Stomach (tissue), 9 donors: Measurements from ENCODE around the gene CEL. TPM values are rescaled to one million over a fixed set of nuclear protein-coding genes. Genes with fewer than 3 reads are reported as not detected.

ENCODE experiments used
- DNase-seq, 2 donors: peaks; one replicate each; pipeline versions ENCODE4 v3.0.0 to v3.0.0-alpha.2; 2013 to 2019
- H3K27ac ChIP-seq, 5 donors: fragments of 200-600 bp in 4 of 5; sonication (generic) in 4 of 5; one replicate each; pipeline ENCODE4 v1.5.1; 2013 to 2019; ENCODE audit warnings: mild to moderate bottlenecking in 1 of 5, moderate library complexity in 1 of 5
- H3K27me3 ChIP-seq, 3 donors: fragments of 200-600 bp; sonication (generic); one replicate each; pipeline ENCODE4 v1.5.1; 2017 to 2019; ENCODE audit warnings: mixed run types in 1 of 3
- H3K36me3 ChIP-seq, 4 donors: fragments of 200-600 bp; sonication (generic); 1 replicate in 3 of 4; 2 replicates in 1 of 4; pipeline ENCODE4 v1.5.1; 2016 to 2019
- H3K4me1 ChIP-seq, 4 donors: fragments of 200-600 bp; sonication (generic); one replicate each; pipeline ENCODE4 v1.5.1; 2016 to 2019
- H3K4me3 ChIP-seq, 4 donors: fragments of 200-600 bp; sonication (generic) in 3 of 4; one replicate each; pipeline ENCODE4 v1.5.1; 2016 to 2019; ENCODE audit warnings: mild to moderate bottlenecking in 1 of 4
- H3K9me3 ChIP-seq, 4 donors: fragments of 200-600 bp; sonication (generic); one replicate each; pipeline ENCODE4 v1.5.1; 2016 to 2019
- EP300 ChIP-seq: sonication (generic); formaldehyde crosslinking; IDR thresholded peaks from one replicate; pipeline ENCODE4 v1.6.1; 2017; ENCODE audit warnings: antibody characterized with exemption
- POLR2A ChIP-seq, 4 donors: fragments of 450-650 bp; IDR thresholded peaks; one replicate each; pipeline ENCODE4 v1.6.1; 2016; ENCODE audit warnings: antibody characterized with exemption in 4 of 4, control low read depth in 2 of 4, mild to moderate bottlenecking in 1 of 4, moderate library complexity in 1 of 4
- POLR2AphosphoS5 ChIP-seq, 3 donors: sonication (generic); formaldehyde crosslinking; IDR thresholded peaks; one replicate each; pipeline ENCODE4 v1.6.1; 2016; ENCODE audit warnings: antibody characterized with exemption in 3 of 3
- WGBS, 5 donors: extraction: QIAGEN DNeasy Blood & Tissue Kit in 3 of 5; methylation state at CpG; one replicate each; pipeline versions ENCODE4 v1.1.5 to v1.1.7; 2013 to 2018; 5-methylcytosine and 5-hydroxymethylcytosine counted together
- intact Hi-C: fragments of 100-400 bp; cut with DNase I; formaldehyde crosslinking; loops from one replicate; pipeline ENCODE4 v1.15.1; 2023; ENCODE audit warnings: low total_unique reads
- polyA plus RNA-seq, 3 donors: library from polyadenylated mRNA; stranded (reverse); fragments of 200-250 nt; gene quantifications; one replicate each; pipeline ENCODE4 v1.2.3, GENCODE V29; 2013
- total RNA-seq, 5 donors: library from RNA; depleted of rRNA; stranded (reverse); fragments of >200 nt; gene quantifications; one replicate each; pipeline versions ENCODE4 v1.1.0 to v1.2.3, GENCODE V29; 2014 to 2016
- TF ChIP-seq, protein P1 (sequence below), 7 experiments: fragments of 450-650 bp in 4 of 7; fragments of 200-600 bp in 3 of 7; sonication (generic) in 3 of 7; IDR thresholded peaks; one replicate each; pipeline ENCODE4 v1.5.1; 2016 to 2019; ENCODE audit warnings: antibody characterized with exemption in 7 of 7, control low read depth in 2 of 7, mild to moderate bottlenecking in 1 of 7
- donor health status: healthy with polysubstance abuse.
- donor health status: Bipolar disorder and iron deficiency.
- donor health status: healthy.

The CEL gene
- total and polyA plus RNA-seq, 8 donors = 1.2 to 9.9 (median 2.0) TPM; not detected in 3

DNA sequence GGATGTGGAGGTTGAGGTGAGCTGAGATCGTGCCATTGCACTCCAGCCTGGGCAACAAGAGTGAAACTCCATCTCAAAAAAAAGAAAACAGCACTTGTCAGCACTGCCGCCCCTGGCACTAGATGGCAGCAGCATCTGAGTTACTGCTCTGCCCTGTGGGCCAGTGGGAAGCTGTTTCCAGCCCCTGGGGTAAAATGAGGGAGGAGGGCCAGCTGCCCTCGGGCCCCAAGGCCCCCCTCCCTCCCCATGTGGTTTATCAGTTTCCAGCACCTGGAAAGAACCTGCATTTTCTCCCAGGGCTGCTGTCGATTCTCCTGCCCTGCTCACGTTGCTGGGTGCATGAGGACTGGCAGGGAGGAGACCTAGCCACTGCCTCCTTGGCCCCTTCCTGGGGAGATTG lies 13.2 kb upstream of the CEL start:
- peak; percentile 60 to 71 for DNase-seq
- TF ChIP-seq, protein P1, sequence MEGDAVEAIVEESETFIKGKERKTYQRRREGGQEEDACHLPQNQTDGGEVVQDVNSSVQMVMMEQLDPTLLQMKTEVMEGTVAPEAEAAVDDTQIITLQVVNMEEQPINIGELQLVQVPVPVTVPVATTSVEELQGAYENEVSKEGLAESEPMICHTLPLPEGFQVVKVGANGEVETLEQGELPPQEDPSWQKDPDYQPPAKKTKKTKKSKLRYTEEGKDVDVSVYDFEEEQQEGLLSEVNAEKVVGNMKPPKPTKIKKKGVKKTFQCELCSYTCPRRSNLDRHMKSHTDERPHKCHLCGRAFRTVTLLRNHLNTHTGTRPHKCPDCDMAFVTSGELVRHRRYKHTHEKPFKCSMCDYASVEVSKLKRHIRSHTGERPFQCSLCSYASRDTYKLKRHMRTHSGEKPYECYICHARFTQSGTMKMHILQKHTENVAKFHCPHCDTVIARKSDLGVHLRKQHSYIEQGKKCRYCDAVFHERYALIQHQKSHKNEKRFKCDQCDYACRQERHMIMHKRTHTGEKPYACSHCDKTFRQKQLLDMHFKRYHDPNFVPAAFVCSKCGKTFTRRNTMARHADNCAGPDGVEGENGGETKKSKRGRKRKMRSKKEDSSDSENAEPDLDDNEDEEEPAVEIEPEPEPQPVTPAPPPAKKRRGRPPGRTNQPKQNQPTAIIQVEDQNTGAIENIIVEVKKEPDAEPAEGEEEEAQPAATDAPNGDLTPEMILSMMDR (IDR thresholded peaks at IDR 0.05) = peak in 3 of 7 experiments; percentile 14 to 40 (median 22)
- no peak for TF ChIP-seq POLR2A (IDR thresholded peaks at IDR 0.05)
- no peak for TF ChIP-seq EP300
- peaks cover 13 to 20% (median 15%) of the 10 kb centered on the region in 4 donors for H3K4me1 ChIP-seq
- peaks cover 72 to 100% (median 100%) of the 10 kb centered on the region in 4 donors for H3K36me3 ChIP-seq
- 28 to 50% (median 41%) methylated on average over 4 to 5 of the region's 5 CpGs for WGBS, 5 donors
- intact Hi-C loops = loop anchor here (10.0 kb wide), 1 partner anchor 96 kb away; no protein-coding TSS in a partner anchor
- no peaks in the 10 kb centered on the region for H3K27me3 ChIP-seq
- no peak overlapping the region for H3K4me3 ChIP-seq
- H3K9me3 ChIP-seq = no peaks in the 10 kb centered on the region
- peak overlapping the region in 1 of 5 donors; percentile 17 for H3K27ac ChIP-seq

DNA sequence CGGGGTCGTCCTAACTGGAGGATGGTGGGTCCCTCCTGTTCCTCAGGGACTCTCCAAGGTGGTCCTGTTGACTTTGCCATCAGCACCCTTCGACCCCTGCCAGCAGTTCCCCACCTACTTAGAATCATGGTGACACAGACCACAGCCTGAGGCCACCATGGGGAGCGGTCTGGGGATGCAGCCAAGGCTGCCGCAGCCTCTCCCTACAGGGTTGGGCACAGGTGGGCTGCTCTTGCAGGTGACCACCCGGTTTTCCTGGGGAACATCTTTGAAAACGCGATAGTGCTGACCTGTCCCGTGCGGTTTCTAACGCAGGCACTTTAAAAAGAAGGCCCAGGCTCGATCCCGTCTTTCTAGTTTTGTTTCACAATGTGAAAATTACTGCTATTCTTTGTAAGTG lies 12.7 kb upstream of the CEL start:
- H3K9me3 ChIP-seq = no peaks in the 10 kb centered on the region
- H3K27me3 ChIP-seq = no peaks in the 10 kb centered on the region
- H3K4me1 ChIP-seq = peaks cover 13 to 20% (median 15%) of the 10 kb centered on the region in 4 donors
- H3K36me3 ChIP-seq = peaks cover 72 to 100% (median 100%) of the 10 kb centered on the region in 4 donors
- intact Hi-C loops = loop anchor here (10.0 kb wide), 1 partner anchor 96 kb away; no protein-coding TSS in a partner anchor
- no peak overlapping the region for H3K4me3 ChIP-seq
- no peak for DNase-seq
- 87 to 94% (median 92%) methylated on average over 13 of the region's 13 CpGs for WGBS, 5 donors
- peak overlapping the region in 1 of 5 donors; percentile 17 for H3K27ac ChIP-seq
- TF ChIP-seq EP300 (no peak), POLR2AphosphoS5 (IDR thresholded peaks at IDR 0.05) (no peak), POLR2A (IDR thresholded peaks at IDR 0.05) (no peak)
- TF ChIP-seq, protein P1 (IDR thresholded peaks at IDR 0.05) = no peak

GRCh38 chr9:133050142-133050541 lies 11.6 kb upstream of the CEL start:
- intact Hi-C loops = no loop called here
- Histone ChIP-seq H3K4me3 (no peak overlapping the region), H3K4me1 (peaks cover 13 to 20% (median 17%) of the 10 kb centered on the region in 4 donors), H3K27me3 (no peaks in the 10 kb centered on the region), H3K27ac (peak overlapping the region; percentile 29 to 63 (median 48)), H3K36me3 (peaks cover 72 to 100% (median 100%) of the 10 kb centered on the region in 4 donors), H3K9me3 (no peaks in the 10 kb centered on the region)
- 38 to 54% (median 46%) methylated on average over 6 of the region's 6 CpGs for WGBS, 5 donors
- TF ChIP-seq EP300 (no peak), POLR2A (IDR thresholded peaks at IDR 0.05) (no peak), POLR2AphosphoS5 (IDR thresholded peaks at IDR 0.05) (no peak)
- TF ChIP-seq, protein P1 (IDR thresholded peaks at IDR 0.05) = no peak
- DNase-seq = no peak

GRCh38 chr9:133050781-133051180 lies 11.0 kb upstream of the CEL start:
- DNase-seq = peak; percentile 60 to 87

More at GRCh38 chr9:133050781-133051180, 11.0 kb upstream of the CEL start:
- Histone ChIP-seq H3K4me1 (peaks cover 13 to 21% (median 18%) of the 10 kb centered on the region in 4 donors), H3K36me3 (peaks cover 72 to 100% (median 100%) of the 10 kb centered on the region in 4 donors), H3K9me3 (no peaks in the 10 kb centered on the region), H3K27me3 (no peaks in the 10 kb centered on the region), H3K4me3 (no peak overlapping the region), H3K27ac (peak overlapping the region; percentile 29 to 63 (median 48))
- TF ChIP-seq, protein P1 (IDR thresholded peaks at IDR 0.05) = peak in 2 of 7 experiments; percentile 14 to 27
- TF ChIP-seq POLR2A (IDR thresholded peaks at IDR 0.05) = no peak
- TF ChIP-seq EP300 = no peak
- TF ChIP-seq POLR2AphosphoS5 (IDR thresholded peaks at IDR 0.05) = peak in 1 of 3 donors; percentile 59
- intact Hi-C loops = no loop called here
- 35 to 73% (median 56%) methylated on average over 9 to 10 of the region's 10 CpGs for WGBS, 5 donors
